Suprapubic skin (tissue), 4 donors: ENCODE results near the gene IL20RA. TPM values are rescaled to one million over a fixed set of nuclear protein-coding genes. Genes with fewer than 3 reads are reported as not detected.

Experiments
- DNase-seq, 2 donors: peaks; one replicate each; pipeline ENCODE4 v3.0.0-alpha.2; 2019; ENCODE audit warnings: low spot score in 2 of 2
- H3K27ac ChIP-seq: fragments of 200-600 bp; sonication (generic); one replicate; pipeline ENCODE4 v1.5.1; 2019
- H3K27me3 ChIP-seq: fragments of 200-600 bp; sonication (generic); one replicate; pipeline ENCODE4 v1.5.1; 2019
- H3K36me3 ChIP-seq: fragments of 200-600 bp; sonication (generic); one replicate; pipeline ENCODE4 v1.5.1; 2019
- H3K4me1 ChIP-seq: fragments of 200-600 bp; sonication (generic); one replicate; pipeline ENCODE4 v1.5.1; 2019
- H3K4me3 ChIP-seq: fragments of 200-600 bp; sonication (generic); one replicate; pipeline ENCODE4 v1.5.1; 2019; ENCODE audit warnings: mild to moderate bottlenecking
- H3K9me3 ChIP-seq: fragments of 200-600 bp; sonication (generic); one replicate; pipeline ENCODE4 v1.5.1; 2019
- CTCF ChIP-seq, 2 donors: fragments of 200-600 bp in 1 of 2; fragments of 450-650 bp in 1 of 2; sonication (generic) in 1 of 2; IDR thresholded peaks; one replicate each; pipeline ENCODE4 v1.5.1; 2016 to 2019; ENCODE audit warnings: antibody characterized with exemption in 2 of 2, mild to moderate bottlenecking in 1 of 2, moderate library complexity in 1 of 2
- EP300 ChIP-seq: sonication (generic); formaldehyde crosslinking; IDR thresholded peaks from one replicate; pipeline ENCODE4 v1.6.1; 2017; ENCODE audit warnings: antibody characterized with exemption
- POLR2A ChIP-seq, 2 donors: fragments of 450-650 bp; IDR thresholded peaks; one replicate each; pipeline ENCODE4 v1.6.1; 2017; ENCODE audit warnings: antibody characterized with exemption in 2 of 2, mild to moderate bottlenecking in 2 of 2, moderate library complexity in 2 of 2
- POLR2AphosphoS5 ChIP-seq, 3 donors: sonication (generic); formaldehyde crosslinking; IDR thresholded peaks; one replicate each; pipeline ENCODE4 v1.6.1; 2017; ENCODE audit warnings: antibody characterized with exemption in 3 of 3
- WGBS: methylation state at CpG from one replicate; pipeline ENCODE4 v1.1.5; 2018; 5-methylcytosine and 5-hydroxymethylcytosine counted together
- total RNA-seq, 4 donors: library from RNA; depleted of rRNA; stranded (reverse); fragments of >200 nt; gene quantifications; one replicate each; pipeline ENCODE4 v1.1.0, GENCODE V29; 2016

The IL20RA gene
- total RNA-seq, 4 donors from 2014 or later: 64.4 to 88.8 (median 72.2) TPM

- H3K4me3 ChIP-seq: no peak overlapping the region
- no peaks in the 10 kb centered on the region for H3K27me3 ChIP-seq
- peaks cover 18% of the 10 kb centered on the region for H3K4me1 ChIP-seq
- H3K9me3 ChIP-seq: no peaks in the 10 kb centered on the region
- WGBS: 74% methylated on average over 2 of the region's 2 CpGs
- no peak overlapping the region for H3K27ac ChIP-seq
- DNase-seq: no peak
- TF ChIP-seq CTCF (IDR thresholded peaks at IDR 0.05): no peak
- TF ChIP-seq POLR2A (IDR thresholded peaks at IDR 0.05): no peak
- no peak for TF ChIP-seq POLR2AphosphoS5 (IDR thresholded peaks at IDR 0.05)
- no peak for TF ChIP-seq EP300
- H3K36me3 ChIP-seq: no peaks in the 10 kb centered on the region
These were observed 28.4 kb downstream of the IL20RA start for GRCh38 chr6:137016356-137016755.

- TF ChIP-seq POLR2A (IDR thresholded peaks at IDR 0.05): no peak
- no peak for TF ChIP-seq EP300
- Histone ChIP-seq H3K36me3 (no peaks in the 10 kb centered on the region), H3K9me3 (no peaks in the 10 kb centered on the region), H3K4me3 (no peak overlapping the region), H3K4me1 (peaks cover 16% of the 10 kb centered on the region), H3K27me3 (no peaks in the 10 kb centered on the region), H3K27ac (no peak overlapping the region)
- DNase-seq: no peak
- WGBS: 72% methylated on average over 4 of the region's 4 CpGs
These were observed 28.8 kb downstream of the IL20RA start for GRCh38 chr6:137015943-137016342.

GRCh38 chr6:137013738-137014602, 30.8 kb downstream of the IL20RA start:
- H3K4me1 ChIP-seq: peaks cover 16% of the 10 kb centered on the region
- DNase-seq: no peak
- no peaks in the 10 kb centered on the region for H3K27me3 ChIP-seq
- H3K9me3 ChIP-seq: no peaks in the 10 kb centered on the region
- WGBS: 14% methylated on average over 5 of the region's 5 CpGs
- no peaks in the 10 kb centered on the region for H3K36me3 ChIP-seq
- no peak overlapping the region for H3K4me3 ChIP-seq
- H3K27ac ChIP-seq: no peak overlapping the region
- TF ChIP-seq POLR2AphosphoS5 (IDR thresholded peaks at IDR 0.05) (no peak), EP300 (no peak), CTCF (IDR thresholded peaks at IDR 0.05) (peak; percentile 58 to 68)

- Histone ChIP-seq H3K4me1 (peaks cover 16% of the 10 kb centered on the region), H3K9me3 (no peaks in the 10 kb centered on the region), H3K4me3 (no peak overlapping the region), H3K27ac (no peak overlapping the region), H3K36me3 (peaks cover 1% of the 10 kb centered on the region), H3K27me3 (no peaks in the 10 kb centered on the region)
- no peak for TF ChIP-seq POLR2AphosphoS5 (IDR thresholded peaks at IDR 0.05)
- no peak for TF ChIP-seq EP300
- no peak for TF ChIP-seq CTCF (IDR thresholded peaks at IDR 0.05)
- TF ChIP-seq POLR2A (IDR thresholded peaks at IDR 0.05): no peak
- WGBS: 88% methylated on average over 1 of the region's 1 CpG
- DNase-seq: no peak
These were observed 31.7 kb downstream of the IL20RA start for GRCh38 chr6:137013031-137013430.

GRCh38 chr6:137011406-137011805, 33.4 kb downstream of the IL20RA start:
- no peak overlapping the region for H3K27ac ChIP-seq
- no peak for DNase-seq
- WGBS: 69% methylated on average over 2 of the region's 2 CpGs
- H3K36me3 ChIP-seq: peaks cover 4% of the 10 kb centered on the region
- H3K4me3 ChIP-seq: no peak overlapping the region
- H3K9me3 ChIP-seq: no peaks in the 10 kb centered on the region
- TF ChIP-seq POLR2AphosphoS5 (IDR thresholded peaks at IDR 0.05): no peak
- no peak for TF ChIP-seq CTCF (IDR thresholded peaks at IDR 0.05)
- TF ChIP-seq POLR2A (IDR thresholded peaks at IDR 0.05): no peak
- no peak for TF ChIP-seq EP300
- peaks cover 16% of the 10 kb centered on the region for H3K4me1 ChIP-seq
- no peaks in the 10 kb centered on the region for H3K27me3 ChIP-seq
